ENCODE results near the gene RASEF. TPM values are rescaled to one million over a fixed set of nuclear protein-coding genes. Genes with fewer than 3 reads are reported as not detected.

RASEF gene
- total RNA-seq, 1 experiment from 2014 or later, result 0.12 TPM

- Histone ChIP-seq H3K9me2 (ENCODE audit: insufficient read depth) (no peaks in the 10 kb centered on the region), H4K20me1 (ENCODE audit: insufficient read depth) (no peaks in the 10 kb centered on the region), H3K4me2 (ENCODE audit: low read length) (no peak overlapping the region), H3K79me2 (ENCODE audit: insufficient read depth, low read length) (no peaks in the 10 kb centered on the region), H2AFZ (ENCODE audit: low read depth, low read length, poor library complexity, severe bottlenecking) (no peak overlapping the region), H3K27ac (ENCODE audit: low read depth, low read length) (no peak overlapping the region), H3K9ac (ENCODE audit: low read length) (no peak overlapping the region), H3K4me1 (ENCODE audit: control insufficient read depth in 1 of 2, insufficient read depth in 2 of 2, low read length in 2 of 2) (peaks cover 0 to 14% of the 10 kb centered on the region in 2 experiments; a peak in 2 of 4 replicates), H3K4me3 (replicated peaks in 1 of 2; ENCODE audit: low read depth in 1 of 2, low read length in 2 of 2) (no peak overlapping the region), H3K36me3 (ENCODE audit: control insufficient read depth in 1 of 2, insufficient read depth in 2 of 2, low read length in 2 of 2) (no peaks in the 10 kb centered on the region), H3K9me3 (ENCODE audit: control insufficient read depth in 1 of 2, insufficient read depth in 1 of 2, low read depth in 1 of 2, low read length in 2 of 2) (no peaks in the 10 kb centered on the region), H3K27me3 (ENCODE audit: insufficient read depth, low read length) (no peaks in the 10 kb centered on the region)
- no peak for TF ChIP-seq CBX3 (IDR thresholded peaks at IDR 0.05; ENCODE audit: low read depth)
- TF ChIP-seq SIN3A (IDR thresholded peaks at IDR 0.05; ENCODE audit: low read depth), result no peak
- no peak for TF ChIP-seq TCF7L2 (IDR thresholded peaks at IDR 0.05; ENCODE audit: borderline replicate concordance, extremely low read depth, insufficient read depth, insufficient read length)
- no peak for TF ChIP-seq RAD21 (IDR thresholded peaks at IDR 0.05; ENCODE audit: low read depth)
- TF ChIP-seq POLR2A (IDR thresholded peaks at IDR 0.05; ENCODE audit: borderline replicate concordance, extremely low read depth, insufficient read depth, insufficient read length), result no peak
- TF ChIP-seq ELF1 (IDR thresholded peaks at IDR 0.05; ENCODE audit: borderline replicate concordance, low read depth), result no peak
- no peak for TF ChIP-seq CEBPB (IDR thresholded peaks at IDR 0.05; ENCODE audit: low read depth)
- no peak for TF ChIP-seq ZNF274 (IDR thresholded peaks at IDR 0.05; ENCODE audit: low read depth, low read length)
- TF ChIP-seq FOSL1 (IDR thresholded peaks at IDR 0.05; ENCODE audit: low read depth), result no peak
- TF ChIP-seq MAX (IDR thresholded peaks at IDR 0.05), result no peak
- no peak for TF ChIP-seq CTCF (IDR thresholded peaks at IDR 0.05 in 2 of 3, conservative IDR thresholded peaks at IDR 0.05 in 1 of 3; ENCODE audit: borderline replicate concordance in 1 of 3, insufficient read depth in 1 of 3, low read depth in 2 of 3, low read length in 2 of 3)
- TF ChIP-seq EZH2phosphoT487 (IDR thresholded peaks at IDR 0.05; ENCODE audit: borderline replicate concordance), result no peak
- ATAC-seq, result no peak
- intact Hi-C loops (cut with micrococcal nuclease), result no loop called here
- DNase-seq (ENCODE audit: low read depth, low spot score), result no peak
- no TSS peak for BruUV-seq (replicated peaks)
- ChIA-PET CTCF (no interaction called here), RAD21 (ENCODE audit: low non-redundant PET in 1 of 2, low total read pairs in 2 of 2, uncharacterized antibody in 2 of 2, unreplicated experiment in 2 of 2) (no interaction called here), POLR2A (no interaction called here)
These were observed 39.8 kb downstream of the RASEF start for GRCh38 chr9:83023151-83023550.
